Epithelial cell of esophagus (primary cell): Measurements from ENCODE around the gene AMBRA1.

ENCODE experiments used
- DNase-seq: peaks from one replicate; pipeline ENCODE4 v3.0.0; 2010; ENCODE audit warnings: low read depth
- H3K4me3 ChIP-seq: 2 replicates; pipeline ENCODE4 v1.5.1; 2011; ENCODE audit warnings: mild to moderate bottlenecking, low read length, control low read depth
- CTCF ChIP-seq: IDR thresholded peaks from 2 replicates; pipeline ENCODE4 v1.5.1; 2011; ENCODE audit warnings: low read depth, mild to moderate bottlenecking, low read length, control low read depth, inconsistent platforms; ENCODE audit not compliant: insufficient read depth; ENCODE audit errors: missing control alignments

AMBRA1 gene

GRCh38 chr11:46389450-46390330 is 204.1 kb downstream of the AMBRA1 start:
- peak; percentile 68 for TF ChIP-seq CTCF
- peak overlapping the region; percentile 37 for H3K4me3 ChIP-seq
- peak; percentile 72 for DNase-seq

GRCh38 chr11:46388619-46389449 is 205.0 kb downstream of the AMBRA1 start:
- no peak for TF ChIP-seq CTCF
- no peak overlapping the region for H3K4me3 ChIP-seq
- no peak for DNase-seq

GRCh38 chr11:46387919-46388618 is 205.8 kb downstream of the AMBRA1 start:
- no peak overlapping the region for H3K4me3 ChIP-seq
- no peak for TF ChIP-seq CTCF

GRCh38 chr11:46387456-46387855 is 206.4 kb downstream of the AMBRA1 start:
- no peak for DNase-seq
- no peak overlapping the region for H3K4me3 ChIP-seq
- no peak for TF ChIP-seq CTCF

More at GRCh38 chr11:46387919-46388618, 205.8 kb downstream of the AMBRA1 start:
- no peak for DNase-seq

- TF ChIP-seq CTCF, result no peak
- DNase-seq, result peak; percentile 58
- no peak overlapping the region for H3K4me3 ChIP-seq
These were observed 207.1 kb downstream of the AMBRA1 start for GRCh38 chr11:46386674-46387073.

- TF ChIP-seq CTCF, result no peak
- no peak for DNase-seq
- H3K4me3 ChIP-seq, result no peak overlapping the region
These were observed 207.7 kb downstream of the AMBRA1 start for GRCh38 chr11:46386005-46386578.
